Mesendoderm (in vitro differentiated cells): ENCODE measurements around the gene TMEM126B.
A peak's percentile ranks its signal among the peaks of the same experiment; 100 is the strongest.

ENCODE experiments used
- DNase-seq: peaks from one replicate; pipeline ENCODE4 v3.0.0; 2013
- H2AK5ac ChIP-seq: 2 replicates; pipeline ENCODE4 v1.6.1; 2013; ENCODE audit warnings: low read length, inconsistent platforms
- H2BK120ac ChIP-seq: 2 replicates; pipeline ENCODE4 v1.6.1; 2013; ENCODE audit warnings: low read depth, mild to moderate bottlenecking, low read length, moderate library complexity, mixed read lengths
- H2BK15ac ChIP-seq: replicated peaks from 2 replicates; pipeline ENCODE4 v1.6.1; 2013; ENCODE audit warnings: low read depth, mild to moderate bottlenecking, moderate library complexity
- H2BK5ac ChIP-seq: 2 replicates; pipeline ENCODE4 v1.6.1; 2013; ENCODE audit warnings: low read length, inconsistent platforms
- H3K18ac ChIP-seq: 2 replicates; pipeline ENCODE4 v1.6.1; 2013; ENCODE audit warnings: mild to moderate bottlenecking, low read length, mixed read lengths
- H3K23ac ChIP-seq: one replicate; pipeline ENCODE4 v1.6.1; 2013; ENCODE audit warnings: low read length
- H3K27ac ChIP-seq: 2 replicates; pipeline ENCODE4 v1.5.1; 2013; ENCODE audit warnings: low read depth, mild to moderate bottlenecking, inconsistent platforms, low read length, moderate library complexity
- H3K27me3 ChIP-seq: 2 replicates; pipeline ENCODE4 v1.6.1; 2013; ENCODE audit warnings: low read length, control low read depth, mild to moderate bottlenecking, inconsistent platforms; ENCODE audit not compliant: insufficient read depth, poor library complexity
- H3K36me3 ChIP-seq: 2 replicates; pipeline ENCODE4 v1.6.1; 2013; ENCODE audit warnings: low read length, inconsistent platforms; ENCODE audit not compliant: control insufficient read depth, insufficient read depth
- H3K4ac ChIP-seq: one replicate; pipeline ENCODE4 v1.6.1; 2013; ENCODE audit warnings: low read depth, mild to moderate bottlenecking, low read length, moderate library complexity
- H3K4me1 ChIP-seq: 2 replicates; pipeline ENCODE4 v1.6.1; 2013; ENCODE audit warnings: low read depth, low read length, inconsistent platforms; ENCODE audit not compliant: control insufficient read depth
- H3K4me2 ChIP-seq: 2 replicates; pipeline ENCODE4 v1.6.1; 2013; ENCODE audit warnings: low read length
- H3K4me3 ChIP-seq: 2 replicates; pipeline ENCODE4 v1.5.1; 2013; ENCODE audit warnings: mild to moderate bottlenecking, low read length
- H3K56ac ChIP-seq: one replicate; pipeline ENCODE4 v1.6.1; 2013; ENCODE audit warnings: low read length
- H3K79me1 ChIP-seq: 2 replicates; pipeline ENCODE4 v1.6.1; 2013; ENCODE audit warnings: low read length, inconsistent platforms
- H3K79me2 ChIP-seq: 2 replicates; pipeline ENCODE4 v1.6.1; 2013; ENCODE audit warnings: mild to moderate bottlenecking, low read length; ENCODE audit not compliant: control insufficient read depth, insufficient read depth
- H3K9ac ChIP-seq: 2 replicates; pipeline ENCODE4 v1.6.1; 2013; ENCODE audit warnings: low read length, inconsistent platforms
- H4K5ac ChIP-seq: one replicate; pipeline ENCODE4 v1.6.1; 2013; ENCODE audit warnings: low read length
- H4K8ac ChIP-seq: one replicate; pipeline ENCODE4 v1.6.1; 2013; ENCODE audit warnings: low read depth, mild to moderate bottlenecking, control low read depth, low read length, moderate library complexity
- WGBS: extraction: QIAGEN DNeasy Blood & Tissue Kit; methylation state at CpG from one replicate; pipeline ENCODE4 v1.1.7; 2013; ENCODE audit warnings: low lambda C conversion rate, missing lambda C conversion rate; ENCODE audit not compliant: insufficient coverage; ENCODE audit errors: extremely low coverage; 5-methylcytosine and 5-hydroxymethylcytosine counted together

Gene TMEM126B

DNA sequence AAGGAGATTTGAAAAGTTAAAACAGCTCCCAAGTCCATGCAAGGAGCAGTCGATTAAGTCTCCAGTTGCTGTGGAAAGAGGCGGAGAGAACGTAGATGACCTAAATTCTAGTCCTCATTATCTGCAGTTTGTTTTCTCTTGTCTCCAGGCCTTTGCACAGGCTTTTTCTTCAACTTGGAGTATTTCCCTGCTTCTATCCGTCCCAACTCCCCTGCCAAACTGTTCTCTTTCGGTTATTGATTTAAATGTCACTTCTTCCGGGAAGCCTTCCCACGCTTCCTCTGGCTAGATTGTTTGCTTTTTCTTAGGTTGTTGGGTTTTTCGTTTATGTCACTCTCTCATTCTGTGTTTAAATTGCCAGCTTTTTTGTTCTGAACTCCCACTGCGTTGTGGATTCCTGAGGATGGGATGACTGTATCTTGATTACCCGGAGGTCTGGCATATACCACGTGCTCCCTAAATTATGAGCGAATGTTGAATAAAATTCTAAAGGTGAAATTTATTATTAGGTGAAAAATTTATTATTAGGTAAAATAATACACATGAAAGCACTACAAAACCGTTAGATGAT lies 463 bp downstream of the TMEM126B start:
- peak; percentile 23 for DNase-seq
- Histone ChIP-seq H3K9ac (peak overlapping the region; percentile 78), H3K18ac (peak overlapping the region; percentile 5), H3K36me3 (peaks cover 2% of the 10 kb centered on the region), H4K5ac (no peak overlapping the region), H3K79me2 (peaks cover 26% of the 10 kb centered on the region), H2AK5ac (no peak overlapping the region), H2BK5ac (no peak overlapping the region), H3K27ac (no peak overlapping the region), H3K4me3 (peak overlapping the region; percentile 66), H2BK120ac (peak overlapping the region; percentile 68), H3K4ac (no peak overlapping the region), H3K79me1 (peaks cover 5% of the 10 kb centered on the region), H3K23ac (no peak overlapping the region), H3K4me2 (peak overlapping the region; percentile 38), H3K4me1 (no peaks in the 10 kb centered on the region), H3K56ac (peak overlapping the region; percentile 83), H2BK15ac (no peak overlapping the region), H4K8ac (no peak overlapping the region), H3K27me3 (no peaks in the 10 kb centered on the region)
- WGBS = no CpG with 5 or more reads among the region's 13 CpGs

DNA sequence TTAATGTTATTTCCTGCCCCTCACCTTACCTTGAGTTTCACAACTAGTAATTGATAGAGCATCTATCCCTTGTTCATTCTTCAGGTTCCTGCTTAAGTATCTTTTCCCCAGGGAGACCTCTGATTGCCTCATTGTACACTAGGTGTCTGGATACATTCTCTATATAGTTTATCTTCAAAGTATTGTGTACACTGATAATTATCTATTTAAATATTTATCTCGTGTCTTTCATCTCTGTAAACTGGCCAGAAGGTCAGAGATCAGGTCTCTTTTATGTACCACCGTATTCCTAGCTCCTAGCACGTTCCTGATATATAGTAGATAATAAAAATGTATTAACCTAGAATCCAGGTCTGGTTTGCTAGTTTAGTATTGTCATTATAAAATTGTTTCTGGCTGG lies 6.4 kb downstream of the TMEM126B start:
- H3K27ac ChIP-seq = no peak overlapping the region
- H3K36me3 ChIP-seq = peaks cover 2% of the 10 kb centered on the region
- no peak overlapping the region for H3K18ac ChIP-seq
- peaks cover 3% of the 10 kb centered on the region for H3K79me1 ChIP-seq
- no peaks in the 10 kb centered on the region for H3K4me1 ChIP-seq
- H3K23ac ChIP-seq = no peak overlapping the region
- H3K27me3 ChIP-seq = no peaks in the 10 kb centered on the region
- H2BK120ac ChIP-seq = no peak overlapping the region
- H2BK15ac ChIP-seq = no peak overlapping the region
- H3K9ac ChIP-seq = no peak overlapping the region
- no peak overlapping the region for H4K5ac ChIP-seq
- H3K56ac ChIP-seq = no peak overlapping the region
- no peak overlapping the region for H3K4ac ChIP-seq
- no peak for DNase-seq
- peaks cover 13% of the 10 kb centered on the region for H3K79me2 ChIP-seq
- no peak overlapping the region for H2BK5ac ChIP-seq
- H3K4me2 ChIP-seq = no peak overlapping the region
- H2AK5ac ChIP-seq = no peak overlapping the region
- H4K8ac ChIP-seq = no peak overlapping the region
- no CpG with 5 or more reads among the region's 3 CpGs for WGBS
- H3K4me3 ChIP-seq = no peak overlapping the region

DNA sequence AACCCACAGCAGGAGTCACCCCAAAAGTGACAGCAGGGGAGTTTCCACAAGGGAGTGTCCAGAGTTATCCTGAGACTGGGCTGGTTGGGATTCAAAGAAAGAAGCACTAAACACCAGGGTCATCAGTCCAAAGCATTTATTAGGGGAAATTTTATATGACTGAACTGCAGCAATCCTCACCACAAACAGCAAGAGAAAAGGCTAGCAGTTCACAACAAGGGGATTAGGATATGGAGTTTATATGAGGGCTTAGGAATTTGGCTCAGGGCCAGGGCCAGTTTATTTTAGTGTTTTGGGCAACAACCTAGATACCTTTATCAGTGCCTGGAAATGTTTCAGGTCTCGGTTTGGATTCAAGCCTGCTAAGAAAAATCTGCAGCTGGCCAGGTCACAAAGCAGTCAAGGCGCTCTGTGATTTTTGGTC lies 14.8 kb downstream of the TMEM126B start:
- DNase-seq = peak; percentile 38
- H3K18ac ChIP-seq = no peak overlapping the region
- H4K8ac ChIP-seq = no peak overlapping the region
- H3K4ac ChIP-seq = no peak overlapping the region
- no peak overlapping the region for H3K4me2 ChIP-seq
- H3K79me2 ChIP-seq = no peaks in the 10 kb centered on the region
- no peak overlapping the region for H2BK15ac ChIP-seq
- H2BK5ac ChIP-seq = no peak overlapping the region
- H3K9ac ChIP-seq = no peak overlapping the region
- no peaks in the 10 kb centered on the region for H3K27me3 ChIP-seq
- H3K27ac ChIP-seq = no peak overlapping the region
- no peak overlapping the region for H3K23ac ChIP-seq
- H2AK5ac ChIP-seq = no peak overlapping the region
- no peaks in the 10 kb centered on the region for H3K79me1 ChIP-seq
- no peak overlapping the region for H3K56ac ChIP-seq
- H3K4me3 ChIP-seq = no peak overlapping the region
- no peaks in the 10 kb centered on the region for H3K36me3 ChIP-seq
- no peak overlapping the region for H4K5ac ChIP-seq
- H3K4me1 ChIP-seq = no peaks in the 10 kb centered on the region
- no CpG with 5 or more reads among the region's 2 CpGs for whole genome bisulfite sequencing
- H2BK120ac ChIP-seq = no peak overlapping the region

DNA sequence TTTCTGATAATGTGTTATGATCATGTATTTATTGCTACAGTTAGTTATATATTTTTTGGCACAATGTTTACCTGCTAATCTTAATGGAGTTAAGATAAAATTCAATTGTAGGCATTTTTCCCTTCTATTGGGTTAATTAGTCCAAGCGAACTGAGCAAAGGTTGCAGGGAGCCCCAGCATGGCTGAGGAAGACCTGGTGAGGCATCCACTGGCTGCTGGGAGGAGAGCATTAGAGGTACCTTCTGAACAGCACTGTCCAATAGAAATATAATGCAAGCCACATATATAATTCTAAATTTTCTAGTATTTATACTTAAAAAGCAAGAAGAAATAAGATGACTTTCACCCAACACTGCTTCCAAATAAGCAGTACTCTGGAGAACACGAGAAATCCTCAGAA lies 18.7 kb downstream of the TMEM126B start:
- Histone ChIP-seq H3K27me3 (no peaks in the 10 kb centered on the region), H3K4me2 (peak overlapping the region; percentile 71), H2BK5ac (no peak overlapping the region), H2BK120ac (no peak overlapping the region), H3K79me1 (no peaks in the 10 kb centered on the region), H4K8ac (no peak overlapping the region), H3K9ac (peak overlapping the region; percentile 85), H3K36me3 (no peaks in the 10 kb centered on the region), H2BK15ac (no peak overlapping the region), H3K79me2 (no peaks in the 10 kb centered on the region), H4K5ac (peak overlapping the region; percentile 99), H3K4ac (no peak overlapping the region), H2AK5ac (no peak overlapping the region), H3K4me1 (no peaks in the 10 kb centered on the region), H3K27ac (no peak overlapping the region), H3K56ac (peak overlapping the region; percentile 91), H3K23ac (no peak overlapping the region), H3K4me3 (peak overlapping the region; percentile 65), H3K18ac (no peak overlapping the region)
- no peak for DNase-seq
- WGBS = no CpG with 5 or more reads among the region's 2 CpGs

DNA sequence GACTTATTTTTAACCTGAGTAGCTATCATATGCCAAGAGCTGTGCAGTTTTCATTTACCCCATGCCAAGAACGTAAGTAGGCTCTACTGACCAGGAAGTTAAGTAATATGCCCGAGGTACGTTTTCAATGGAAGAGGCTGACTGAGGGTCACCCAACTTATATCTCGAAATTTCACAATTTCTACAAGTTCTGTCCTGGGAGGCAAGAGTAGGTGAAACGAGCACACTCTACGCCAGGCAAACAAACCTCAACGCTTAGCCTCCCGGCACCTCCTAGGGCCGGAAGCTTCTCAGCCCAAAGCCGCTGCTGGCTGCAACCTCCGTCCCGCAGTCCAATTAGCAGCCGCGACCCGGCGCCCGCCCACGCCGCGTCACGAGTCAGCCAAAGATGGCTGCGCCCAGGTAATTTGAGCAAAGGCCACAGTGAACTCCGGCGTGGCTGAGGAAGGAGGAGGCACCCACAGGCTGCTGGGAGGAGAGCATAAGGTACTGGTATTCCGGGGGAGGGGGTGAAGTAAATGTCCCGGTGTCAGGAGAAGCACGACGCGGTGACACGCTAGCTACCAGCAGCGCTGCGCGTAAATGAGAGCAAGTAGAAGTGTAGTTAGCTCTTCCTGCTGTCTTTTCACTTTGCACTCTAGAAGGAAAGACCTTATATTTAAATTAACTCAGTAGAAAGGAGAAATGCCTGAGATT lies 19.4 kb downstream of the TMEM126B start, which contains the start of gene TMEM126A:
Gene TMEM126A, plus strand, starts transcription at position 364 of the 696 bp plus-strand sequence. CDS start 2,289 bp downstream, outside the sequence.
- Histone ChIP-seq H3K4ac (no peak within 1 kb of the TSS), H3K4me3 (peak within 1 kb of the TSS; percentile 80), H3K79me1 (no peaks in the 10 kb centered on the region), H3K36me3 (no peaks in the 10 kb centered on the region), H3K4me1 (no peaks in the 10 kb centered on the region), H2BK5ac (peak within 1 kb of the TSS; percentile 17), H3K4me2 (peak within 1 kb of the TSS; percentile 71), H3K23ac (no peak within 1 kb of the TSS), H3K18ac (no peak within 1 kb of the TSS), H2BK15ac (no peak within 1 kb of the TSS), H4K8ac (no peak within 1 kb of the TSS), H4K5ac (peak within 1 kb of the TSS; percentile 99), H2BK120ac (no peak within 1 kb of the TSS), H2AK5ac (no peak within 1 kb of the TSS), H3K79me2 (no peaks in the 10 kb centered on the region), H3K9ac (peak within 1 kb of the TSS; percentile 85), H3K27me3 (no peaks in the 10 kb centered on the region), H3K27ac (peak within 1 kb of the TSS; percentile 67), H3K56ac (peak within 1 kb of the TSS; percentile 92)
- DNase-seq = peak; percentile 98
- WGBS = no CpG with 5 or more reads among the region's 33 CpGs
